Smooth muscle cell (in vitro differentiated cells): ENCODE measurements around the gene FHDC1. TPM values are rescaled to one million over a fixed set of nuclear protein-coding genes. Genes with fewer than 3 reads are reported as not detected.
"Not testable (repeated sequence)": the region's sequence is repeated elsewhere in the genome, so short reads cannot be mapped to it uniquely, and the experiment has no call there.

Experiments
- DNase-seq: peaks from one replicate; lab custom pipeline; 2025; ENCODE audit not compliant: unreplicated experiment; lab: John Stamatoyannopoulos, UW
- H2AFZ ChIP-seq: fragments of 200-600 bp; sonication (generic); 2 replicates; pipeline ENCODE4 v1.6.0; 2016; ENCODE audit warnings: antibody characterized with exemption, low read depth, mild to moderate bottlenecking
- H3F3A ChIP-seq: fragments of 200-600 bp; sonication (generic); 2 replicates; pipeline ENCODE4 v1.6.0; 2017; ENCODE audit warnings: antibody characterized with exemption, low read depth
- H3K27ac ChIP-seq: fragments of 200-600 bp; sonication (generic); 2 replicates; pipeline ENCODE4 v1.5.1; 2016; ENCODE audit warnings: low read depth, mild to moderate bottlenecking
- H3K27me3 ChIP-seq: fragments of 200-600 bp; sonication (generic); 2 replicates; pipeline ENCODE4 v1.6.1; 2016; ENCODE audit warnings: low read depth, mild to moderate bottlenecking
- H3K36me3 ChIP-seq: fragments of 200-600 bp; sonication (generic); 2 replicates; pipeline ENCODE4 v1.5.1; 2016; ENCODE audit warnings: low read depth
- H3K4me1 ChIP-seq: fragments of 200-600 bp; sonication (generic); 2 replicates; pipeline ENCODE4 v1.5.1; 2016; ENCODE audit warnings: low read depth
- H3K4me2 ChIP-seq: fragments of 200-600 bp; sonication (generic); 2 replicates; pipeline ENCODE4 v1.6.0; 2016; ENCODE audit warnings: mild to moderate bottlenecking
- H3K4me3 ChIP-seq: fragments of 200-600 bp; sonication (generic); 2 replicates; pipeline ENCODE4 v1.5.1; 2016; ENCODE audit warnings: mild to moderate bottlenecking
- H3K79me2 ChIP-seq: fragments of 200-600 bp; sonication (generic); 2 replicates; pipeline ENCODE4 v1.6.0; 2016; ENCODE audit warnings: low read depth, mild to moderate bottlenecking
- H3K9ac ChIP-seq: fragments of 200-600 bp; sonication (generic); 2 replicates; pipeline ENCODE4 v1.6.0; 2016; ENCODE audit warnings: low read depth
- H3K9me3 ChIP-seq: fragments of 200-600 bp; sonication (generic); replicated peaks from 2 replicates; pipeline ENCODE4 v1.5.1; 2016; ENCODE audit warnings: low read depth
- H4K20me1 ChIP-seq: fragments of 200-600 bp; sonication (generic); 2 replicates; pipeline ENCODE4 v1.6.0; 2016; ENCODE audit warnings: low read depth
- CTCF ChIP-seq: fragments of 200-600 bp; sonication (generic); IDR thresholded peaks from 2 replicates; pipeline ENCODE4 v1.5.1; 2017; ENCODE audit warnings: borderline replicate concordance, mild to moderate bottlenecking, antibody characterized with exemption; ENCODE audit not compliant: insufficient read depth, poor library complexity, severe bottlenecking
- WGBS: methylation state at CpG from one replicate; pipeline ENCODE4 v1.1.7; 2016; ENCODE audit warnings: low lambda C conversion rate; 5-methylcytosine and 5-hydroxymethylcytosine counted together
- polyA plus RNA-seq: library from polyadenylated mRNA; unstranded; fragments of >200 nt; fragmentation: Nextera tagmentation; extraction: Ambion mirVana; gene quantifications from 2 replicates; pipeline ENCODE4 v1.2.1, GENCODE V29; 2016
- total RNA-seq: library from RNA; depleted of rRNA; stranded (reverse); fragments of >200 nt; gene quantifications from 2 replicates; pipeline ENCODE4 v1.2.3, GENCODE V29; 2014

FHDC1 gene
- total and polyA plus RNA-seq, 2 experiments from 2014 or later, result 0.49 to 3.0 TPM

- Histone ChIP-seq H3K4me2 (no peak overlapping the region), H3K27ac (peak overlapping the region; percentile 14), H3K36me3 (peaks cover 3% of the 10 kb centered on the region), H3K79me2 (no peaks in the 10 kb centered on the region), H3K9me3 (no peaks in the 10 kb centered on the region), H3K4me3 (no peak overlapping the region), H3K4me1 (no peaks in the 10 kb centered on the region), H3K27me3 (no peaks in the 10 kb centered on the region), H2AFZ (no peak overlapping the region), H3F3A (no peaks in the 10 kb centered on the region), H3K9ac (no peak overlapping the region), H4K20me1 (no peaks in the 10 kb centered on the region)
- DNase-seq, result no peak
- TF ChIP-seq CTCF, result no peak
- 90% methylated on average over 1 of the region's 1 CpG for WGBS
Measured at GRCh38 chr4:152894673-152895072, 41.5 kb upstream of the FHDC1 start.

GRCh38 chr4:152896811-152897210 lies 39.3 kb upstream of the FHDC1 start:
- no peak overlapping the region for H3K4me3 ChIP-seq
- H2AFZ ChIP-seq, result no peak overlapping the region
- no peaks in the 10 kb centered on the region for H3K79me2 ChIP-seq
- no peak overlapping the region for H3K27ac ChIP-seq
- no peak overlapping the region for H3K4me2 ChIP-seq
- WGBS, result 71% methylated on average over 1 of the region's 1 CpG
- DNase-seq, result no peak
- no peaks in the 10 kb centered on the region for H4K20me1 ChIP-seq
- H3K4me1 ChIP-seq, result no peaks in the 10 kb centered on the region
- no peaks in the 10 kb centered on the region for H3K36me3 ChIP-seq
- H3K9me3 ChIP-seq, result no peaks in the 10 kb centered on the region
- H3K27me3 ChIP-seq, result no peaks in the 10 kb centered on the region
- no peak overlapping the region for H3K9ac ChIP-seq
- TF ChIP-seq CTCF, result no peak
- H3F3A ChIP-seq, result no peaks in the 10 kb centered on the region

- DNase-seq, H3K9me3 ChIP-seq, H3K27ac ChIP-seq, H4K20me1 ChIP-seq, H3K36me3 ChIP-seq, H3K4me3 ChIP-seq, H3K79me2 ChIP-seq, H2AFZ ChIP-seq, H3K4me2 ChIP-seq, H3K27me3 ChIP-seq, H3K9ac ChIP-seq, H3F3A ChIP-seq, H3K4me1 ChIP-seq: not testable (repeated sequence)
- WGBS, result 96% methylated on average over 6 of the region's 6 CpGs
Measured at GRCh38 chr4:152898133-152898532, 38.0 kb upstream of the FHDC1 start.

- Histone ChIP-seq H4K20me1 (no peaks in the 10 kb centered on the region), H3K79me2 (no peaks in the 10 kb centered on the region), H3K27ac (no peak overlapping the region), H3K36me3 (peaks cover 4% of the 10 kb centered on the region), H3K4me1 (no peaks in the 10 kb centered on the region), H3K9ac (no peak overlapping the region), H2AFZ (no peak overlapping the region), H3K27me3 (no peaks in the 10 kb centered on the region), H3K4me2 (no peak overlapping the region), H3K4me3 (no peak overlapping the region), H3F3A (no peaks in the 10 kb centered on the region), H3K9me3 (no peaks in the 10 kb centered on the region)
- DNase-seq, result no peak
- TF ChIP-seq CTCF, result no peak
Measured at GRCh38 chr4:152898606-152899005, 37.5 kb upstream of the FHDC1 start.
